Parathyroid adenoma (tissue), 2 donors: ENCODE measurements around the gene ZNF708.
A peak's percentile ranks its signal among the peaks of the same experiment; 100 is the strongest.

Experiments
- H2AFZ ChIP-seq: fragments of 300-600 bp; sonication (generic); one replicate; pipeline ENCODE4 v1.7.0; 2017; ENCODE audit warnings: antibody characterized with exemption, mild to moderate bottlenecking
- H3K27ac ChIP-seq: fragments of 300-600 bp; sonication (generic); one replicate; pipeline ENCODE4 v1.7.0; 2017
- H3K27me3 ChIP-seq: fragments of 300-600 bp; sonication (generic); one replicate; pipeline ENCODE4 v1.7.0; 2017; ENCODE audit warnings: low read length; ENCODE audit not compliant: control insufficient read depth, insufficient read depth
- H3K36me3 ChIP-seq: fragments of 300-600 bp; sonication (generic); one replicate; pipeline ENCODE4 v1.7.0; 2017; ENCODE audit warnings: low read length; ENCODE audit not compliant: control insufficient read depth, insufficient read depth
- H3K4me1 ChIP-seq: fragments of 300-600 bp; sonication (generic); one replicate; pipeline ENCODE4 v1.7.0; 2017; ENCODE audit warnings: control low read depth
- H3K4me2 ChIP-seq: fragments of 300-600 bp; sonication (generic); one replicate; pipeline ENCODE4 v1.7.0; 2017; ENCODE audit warnings: low read length
- H3K4me3 ChIP-seq: fragments of 300-600 bp; sonication (generic); one replicate; pipeline ENCODE4 v1.7.0; 2017; ENCODE audit warnings: low read depth, low read length
- H3K79me2 ChIP-seq: fragments of 300-600 bp; sonication (generic); one replicate; pipeline ENCODE4 v1.7.0; 2017; ENCODE audit warnings: control low read depth
- H3K9ac ChIP-seq: fragments of 300-600 bp; sonication (generic); one replicate; pipeline ENCODE4 v1.7.0; 2017; ENCODE audit warnings: mild to moderate bottlenecking
- H3K9me3 ChIP-seq: fragments of 300-600 bp; sonication (generic); one replicate; pipeline ENCODE4 v1.7.0; 2017; ENCODE audit warnings: low read length; ENCODE audit not compliant: control insufficient read depth
- CTCF ChIP-seq: fragments of 300-600 bp; sonication (generic); IDR thresholded peaks from one replicate; pipeline ENCODE4 v1.7.0; 2017; ENCODE audit warnings: antibody characterized with exemption, mild to moderate bottlenecking
- donor health status: primary hyperparathyroidism.

Gene ZNF708

GRCh38 chr19:21335721-21336120, 6.5 kb upstream of the ZNF708 start:
- Histone ChIP-seq H3K4me2 (no peak overlapping the region), H3K79me2 (no peaks in the 10 kb centered on the region), H3K9ac (no peak overlapping the region), H3K4me3 (no peak overlapping the region), H3K36me3 (no peaks in the 10 kb centered on the region), H2AFZ (no peak overlapping the region), H3K27me3 (no peaks in the 10 kb centered on the region), H3K4me1 (no peaks in the 10 kb centered on the region), H3K9me3 (no peaks in the 10 kb centered on the region), H3K27ac (no peak overlapping the region)
- no peak for TF ChIP-seq CTCF

GRCh38 chr19:21328406-21328805, 804 bp downstream of the ZNF708 start:
- Histone ChIP-seq H3K79me2 (peaks cover 19% of the 10 kb centered on the region), H3K27me3 (no peaks in the 10 kb centered on the region), H3K4me2 (peak overlapping the region; percentile 75), H3K4me3 (peak overlapping the region; percentile 82), H3K36me3 (no peaks in the 10 kb centered on the region), H3K4me1 (no peaks in the 10 kb centered on the region), H3K27ac (peak overlapping the region; percentile 89), H3K9me3 (no peaks in the 10 kb centered on the region), H3K9ac (peak overlapping the region; percentile 22), H2AFZ (peak overlapping the region; percentile 83)
- no peak for TF ChIP-seq CTCF

- no peak for TF ChIP-seq CTCF
- Histone ChIP-seq H3K4me1 (no peaks in the 10 kb centered on the region), H3K4me3 (no peak overlapping the region), H3K27ac (no peak overlapping the region), H3K79me2 (peaks cover 33% of the 10 kb centered on the region), H3K27me3 (no peaks in the 10 kb centered on the region), H3K9ac (no peak overlapping the region), H3K4me2 (no peak overlapping the region), H3K9me3 (no peaks in the 10 kb centered on the region), H2AFZ (no peak overlapping the region), H3K36me3 (no peaks in the 10 kb centered on the region)
Observed at GRCh38 chr19:21326169-21326568, 3.0 kb downstream of the ZNF708 start.

DNA sequence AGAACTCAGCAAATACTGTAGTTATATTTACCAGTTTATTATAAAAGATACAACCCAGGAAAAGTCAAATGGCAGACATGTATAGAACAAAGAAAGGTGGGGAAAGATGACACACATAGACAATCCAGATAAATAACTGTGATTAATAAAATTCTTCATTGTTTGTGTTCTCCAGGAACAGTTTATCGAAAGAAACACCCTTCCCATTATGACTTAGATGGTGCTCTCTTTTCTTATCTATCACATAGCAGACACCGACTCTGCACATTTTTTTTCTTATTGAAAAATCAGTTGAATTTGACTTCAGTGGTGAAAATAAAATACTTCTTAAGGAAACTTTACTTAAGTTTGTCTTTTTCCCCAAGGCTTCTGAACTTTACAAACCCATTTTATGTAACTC, 6.2 kb downstream of the ZNF708 start:
- no peak overlapping the region for H2AFZ ChIP-seq
- H3K4me2 ChIP-seq: no peak overlapping the region
- peaks cover 50% of the 10 kb centered on the region for H3K79me2 ChIP-seq
- no peaks in the 10 kb centered on the region for H3K9me3 ChIP-seq
- no peak overlapping the region for H3K9ac ChIP-seq
- H3K27ac ChIP-seq: no peak overlapping the region
- H3K36me3 ChIP-seq: no peaks in the 10 kb centered on the region
- H3K4me1 ChIP-seq: peaks cover under 1% of the 10 kb centered on the region
- H3K27me3 ChIP-seq: no peaks in the 10 kb centered on the region
- no peak for TF ChIP-seq CTCF
- no peak overlapping the region for H3K4me3 ChIP-seq

DNA sequence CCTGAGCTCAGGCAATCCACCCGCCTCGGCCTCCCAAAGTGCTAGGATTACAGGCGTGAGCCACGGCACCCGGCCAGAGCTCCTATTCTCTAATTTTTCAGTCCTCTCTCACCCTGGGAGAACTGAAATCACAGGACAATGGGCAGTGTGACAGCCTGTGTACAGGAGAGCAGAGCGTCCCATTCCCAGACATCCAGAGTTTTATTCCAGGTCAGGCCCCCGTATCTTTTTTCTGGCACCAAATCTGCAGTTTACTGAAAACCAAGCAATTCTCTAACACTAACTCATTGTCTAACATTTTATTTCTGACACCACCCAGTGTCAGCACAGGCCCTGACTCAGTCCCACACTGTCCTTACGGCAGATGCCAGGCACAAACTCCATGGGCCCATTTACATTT, 6.7 kb downstream of the ZNF708 start:
- H2AFZ ChIP-seq: no peak overlapping the region
- H3K4me2 ChIP-seq: no peak overlapping the region
- no peak overlapping the region for H3K9ac ChIP-seq
- peaks cover 55% of the 10 kb centered on the region for H3K79me2 ChIP-seq
- H3K4me3 ChIP-seq: no peak overlapping the region
- no peak for TF ChIP-seq CTCF
- H3K36me3 ChIP-seq: no peaks in the 10 kb centered on the region
- H3K9me3 ChIP-seq: no peaks in the 10 kb centered on the region
- H3K27ac ChIP-seq: no peak overlapping the region
- H3K27me3 ChIP-seq: no peaks in the 10 kb centered on the region
- H3K4me1 ChIP-seq: peaks cover 5% of the 10 kb centered on the region
